Keratinocyte (primary cell): Measurements from ENCODE around the gene TMCC2. TPM values are rescaled to one million over a fixed set of nuclear protein-coding genes. Genes with fewer than 3 reads are reported as not detected.

Experiments
- DNase-seq: peaks from one replicate; pipeline ENCODE4 v3.0.0-alpha.2; 2011; ENCODE audit warnings: low read depth, missing footprints, low spot score
- FAIRE-seq: peaks from 2 replicates; lab custom pipeline; 2011; peaks lifted over from hg19 to GRCh38; lab: Jason Lieb, UNC
- H2AFZ ChIP-seq: 2 replicates; pipeline ENCODE4 v1.6.0; 2012; ENCODE audit warnings: low read length, control low read depth, inconsistent platforms; ENCODE audit not compliant: control insufficient read depth
- H3K27ac ChIP-seq: 2 replicates; pipeline ENCODE4 v1.5.1; 2011; ENCODE audit warnings: low read length; ENCODE audit not compliant: control insufficient read depth, insufficient read depth
- H3K27me3 ChIP-seq: 3 replicates; pipeline ENCODE4 v1.6.0; 2011; ENCODE audit warnings: low read length; ENCODE audit not compliant: control insufficient read depth, insufficient read depth; ENCODE audit errors: extremely low read depth
- H3K36me3 ChIP-seq, 2 experiments: 2 replicates in 1 of 2; 3 replicates in 1 of 2; pipeline ENCODE4 v1.5.1; 2011; ENCODE audit warnings: low read length in 2 of 2, mild to moderate bottlenecking in 1 of 2; ENCODE audit not compliant: control insufficient read depth in 2 of 2, insufficient read depth in 2 of 2; ENCODE audit errors: extremely low read depth in 1 of 2
- H3K4me1 ChIP-seq: 3 replicates; pipeline ENCODE4 v1.5.1; 2011; ENCODE audit warnings: low read length; ENCODE audit not compliant: control insufficient read depth, insufficient read depth; ENCODE audit errors: extremely low read depth
- H3K4me2 ChIP-seq: 3 replicates; pipeline ENCODE4 v1.6.0; 2011; ENCODE audit warnings: low read depth, low read length; ENCODE audit not compliant: control insufficient read depth, insufficient read depth; ENCODE audit errors: extremely low read depth
- H3K4me3 ChIP-seq, 3 experiments: fragments of 200-600 bp in 1 of 3; sonication (generic) in 1 of 3; 2 replicates in 2 of 3; 3 replicates in 1 of 3; pipeline ENCODE4 v1.5.1; 2011 to 2016; ENCODE audit warnings: low read length in 3 of 3, mild to moderate bottlenecking in 3 of 3, control low read depth in 2 of 3, inconsistent platforms in 1 of 3, low read depth in 1 of 3, mixed read lengths in 1 of 3, mixed run types in 1 of 3, moderate library complexity in 1 of 3; ENCODE audit not compliant: control insufficient read depth in 2 of 3, insufficient read depth in 2 of 3; ENCODE audit errors: extremely low read depth in 1 of 3
- H3K79me2 ChIP-seq: 2 replicates; pipeline ENCODE4 v1.6.0; 2012; ENCODE audit warnings: low read length; ENCODE audit not compliant: control insufficient read depth, insufficient read depth
- H3K9ac ChIP-seq: 3 replicates; pipeline ENCODE4 v1.6.0; 2011; ENCODE audit warnings: low read length; ENCODE audit not compliant: control insufficient read depth, insufficient read depth; ENCODE audit errors: extremely low read depth
- H3K9me1 ChIP-seq: 3 replicates; pipeline ENCODE4 v1.6.0; 2011; ENCODE audit warnings: low read length; ENCODE audit not compliant: control insufficient read depth, insufficient read depth; ENCODE audit errors: extremely low read depth
- H3K9me3 ChIP-seq: 2 replicates; pipeline ENCODE4 v1.5.1; 2012; ENCODE audit warnings: low read depth, low read length; ENCODE audit not compliant: control insufficient read depth
- H4K20me1 ChIP-seq: 3 replicates; pipeline ENCODE4 v1.6.0; 2011; ENCODE audit warnings: low read length; ENCODE audit not compliant: control insufficient read depth, insufficient read depth; ENCODE audit errors: extremely low read depth
- EZH2 ChIP-seq: IDR thresholded peaks from one replicate; pipeline ENCODE4 v1.6.1; 2012; ENCODE audit warnings: inconsistent platforms, mild to moderate bottlenecking, low read length, moderate library complexity
- dilution Hi-C: fragments of 300-500 bp; cut with MboI; formaldehyde crosslinking; loops from one replicate; pipeline ENCODE4 v1.7.0; 2020; ENCODE audit warnings: low sequenced_read_pairs; ENCODE audit not compliant: extremely low pct_ligation_motif_present
- polyA plus RNA-seq, 5 experiments: library from polyadenylated mRNA; depleted of rRNA in 3 of 5; stranded (reverse) in 3 of 5; stranded (forward) in 1 of 5; unstranded in 1 of 5; fragments of >200 nt; gene quantifications; 1 replicate in 1 of 5; 2 replicates in 3 of 5; 3 replicates in 1 of 5; pipeline versions ENCODE4 v1.2.1 to v1.2.3, GENCODE V29; 2011 to 2012; ENCODE audit warnings: missing spikeins in 2 of 5, low read depth in 1 of 5, low replicate concordance in 1 of 5
- TF ChIP-seq, protein P1 (sequence below), 3 experiments: IDR thresholded peaks in 1 of 3; conservative IDR thresholded peaks in 1 of 3; optimal IDR thresholded peaks in 1 of 3; 2 replicates in 2 of 3; 3 replicates in 1 of 3; pipeline versions ENCODE3 to v1.5.1; 2011; ENCODE audit warnings: low read length in 3 of 3, mild to moderate bottlenecking in 3 of 3, moderate library complexity in 2 of 3, control low read depth in 1 of 3, inconsistent platforms in 1 of 3; ENCODE audit not compliant: insufficient read depth in 2 of 3; ENCODE audit errors: extremely low read depth in 1 of 3

Gene TMCC2
- polyA plus RNA-seq, 1 donor (not counting 4 experiments of a cell fraction or from before 2014, with no cell fraction given), result 0.60 TPM

DNA sequence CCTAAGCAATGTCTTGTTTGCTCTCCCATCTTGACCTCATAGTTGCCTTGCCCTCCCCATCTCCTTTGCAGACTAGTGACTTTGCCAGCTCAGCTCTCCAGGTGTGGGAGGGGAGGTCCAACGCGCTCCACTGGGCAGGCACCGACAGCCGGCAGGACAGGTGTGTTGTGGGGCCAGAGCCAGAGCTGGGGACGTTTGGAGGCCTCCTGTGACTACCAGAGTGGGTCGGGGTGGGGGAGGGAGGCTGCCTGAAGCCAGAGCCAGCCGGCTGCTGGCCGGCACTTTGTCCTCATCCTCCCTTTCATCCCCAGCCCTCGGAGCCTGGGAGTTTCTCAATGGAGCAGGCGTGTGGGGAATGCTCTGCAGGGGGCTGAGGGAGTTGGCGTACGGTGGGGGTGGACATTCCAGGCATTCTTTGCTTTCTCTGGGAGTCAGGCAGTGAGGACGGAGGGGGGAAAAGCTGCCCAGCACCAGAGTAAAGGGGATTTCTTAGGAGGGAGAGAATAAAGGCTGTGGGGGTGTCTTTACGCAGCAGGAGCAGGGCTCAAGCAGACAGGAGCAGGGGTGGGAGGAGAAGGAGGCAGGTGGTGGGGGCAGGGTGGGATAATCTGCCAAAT lies 73.6 kb downstream of the TMCC2 start:
- Histone ChIP-seq H3K4me1 (peaks cover 52% of the 10 kb centered on the region), H3K4me3 (no peak overlapping the region), H3K4me2 (no peak overlapping the region), H3K36me3 (peaks cover 28 to 43% of the 10 kb centered on the region in 2 experiments), H3K27me3 (no peaks in the 10 kb centered on the region), H2AFZ (no peak overlapping the region), H3K9me1 (peaks cover 2% of the 10 kb centered on the region), H3K27ac (peak overlapping the region; percentile 11), H3K9me3 (no peaks in the 10 kb centered on the region), H3K9ac (peak overlapping the region; percentile 37), H3K79me2 (peaks cover 14% of the 10 kb centered on the region), H4K20me1 (peaks cover 2% of the 10 kb centered on the region)
- DNase-seq, result no peak
- dilution Hi-C loops, result no loop called here
- FAIRE-seq, result no peak
- TF ChIP-seq, protein P1, sequence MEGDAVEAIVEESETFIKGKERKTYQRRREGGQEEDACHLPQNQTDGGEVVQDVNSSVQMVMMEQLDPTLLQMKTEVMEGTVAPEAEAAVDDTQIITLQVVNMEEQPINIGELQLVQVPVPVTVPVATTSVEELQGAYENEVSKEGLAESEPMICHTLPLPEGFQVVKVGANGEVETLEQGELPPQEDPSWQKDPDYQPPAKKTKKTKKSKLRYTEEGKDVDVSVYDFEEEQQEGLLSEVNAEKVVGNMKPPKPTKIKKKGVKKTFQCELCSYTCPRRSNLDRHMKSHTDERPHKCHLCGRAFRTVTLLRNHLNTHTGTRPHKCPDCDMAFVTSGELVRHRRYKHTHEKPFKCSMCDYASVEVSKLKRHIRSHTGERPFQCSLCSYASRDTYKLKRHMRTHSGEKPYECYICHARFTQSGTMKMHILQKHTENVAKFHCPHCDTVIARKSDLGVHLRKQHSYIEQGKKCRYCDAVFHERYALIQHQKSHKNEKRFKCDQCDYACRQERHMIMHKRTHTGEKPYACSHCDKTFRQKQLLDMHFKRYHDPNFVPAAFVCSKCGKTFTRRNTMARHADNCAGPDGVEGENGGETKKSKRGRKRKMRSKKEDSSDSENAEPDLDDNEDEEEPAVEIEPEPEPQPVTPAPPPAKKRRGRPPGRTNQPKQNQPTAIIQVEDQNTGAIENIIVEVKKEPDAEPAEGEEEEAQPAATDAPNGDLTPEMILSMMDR (optimal IDR thresholded peaks at IDR 0.05 in 1 of 3, IDR thresholded peaks at IDR 0.05 in 1 of 3, conservative IDR thresholded peaks at IDR 0.05 in 1 of 3; ENCODE audit: extremely low read depth in 1 of 3, insufficient read depth in 2 of 3, low read length in 3 of 3), result no peak
- TF ChIP-seq EZH2, result no peak

DNA sequence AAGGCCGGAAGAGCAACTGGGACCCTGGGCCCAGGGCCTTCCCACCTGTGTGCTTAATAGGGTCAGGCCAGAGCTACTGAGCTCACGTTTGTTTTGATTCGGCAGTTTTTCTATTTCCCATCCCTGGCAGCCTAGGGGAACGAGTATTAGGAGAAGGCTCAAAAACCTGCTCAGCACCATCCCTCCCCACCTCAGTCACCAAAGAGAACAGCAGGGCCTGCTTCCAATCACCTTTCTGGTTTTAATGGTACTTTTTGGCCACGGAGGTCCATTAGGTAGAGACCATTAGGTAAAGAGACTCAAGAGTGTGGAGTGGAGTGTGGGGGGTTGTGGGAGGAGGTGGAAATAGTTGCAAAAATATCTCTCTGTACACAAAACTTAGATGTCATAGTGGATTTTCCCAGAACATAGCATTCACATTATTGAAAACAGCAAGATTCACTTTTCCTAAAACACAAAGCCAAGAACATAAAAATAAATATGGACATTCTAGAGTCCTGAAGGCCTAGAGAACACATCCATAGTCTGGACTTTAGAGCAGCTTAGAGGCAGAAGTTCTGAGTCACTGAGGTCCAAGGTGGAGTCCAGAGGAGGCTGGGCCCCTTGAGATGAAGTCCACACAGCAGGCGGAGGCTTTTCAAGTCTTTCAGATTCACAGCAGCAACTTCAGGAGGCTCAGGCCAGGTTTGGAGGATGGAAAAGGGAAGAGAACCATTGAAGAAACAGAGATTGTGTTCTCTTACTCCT lies 74.3 kb downstream of the TMCC2 start:
- H3K27ac ChIP-seq, result peak overlapping the region; percentile 11
- H3K9me3 ChIP-seq, result no peaks in the 10 kb centered on the region
- H3K36me3 ChIP-seq, result peaks cover 35 to 50% of the 10 kb centered on the region in 2 experiments
- H2AFZ ChIP-seq, result no peak overlapping the region
- DNase-seq, result no peak
- dilution Hi-C loops, result no loop called here
- H3K4me2 ChIP-seq, result no peak overlapping the region
- TF ChIP-seq, protein P1 (optimal IDR thresholded peaks at IDR 0.05 in 1 of 3, IDR thresholded peaks at IDR 0.05 in 1 of 3, conservative IDR thresholded peaks at IDR 0.05 in 1 of 3; ENCODE audit: extremely low read depth in 1 of 3, insufficient read depth in 2 of 3, low read length in 3 of 3), result no peak
- no peak for TF ChIP-seq EZH2
- no peak overlapping the region for H3K4me3 ChIP-seq
- no peak for FAIRE-seq
- H3K9ac ChIP-seq, result no peak overlapping the region
- H3K9me1 ChIP-seq, result peaks cover 2% of the 10 kb centered on the region
- no peaks in the 10 kb centered on the region for H3K27me3 ChIP-seq
- H3K4me1 ChIP-seq, result peaks cover 53% of the 10 kb centered on the region
- peaks cover 14% of the 10 kb centered on the region for H3K79me2 ChIP-seq
- H4K20me1 ChIP-seq, result peaks cover 2% of the 10 kb centered on the region
